OCI-LY1 (cell line): ENCODE results near the gene GPSM1.

Experiments
- CTCF ChIP-seq: fragments of 200-600 bp; sonication (generic), shearing (Covaris generic); IDR thresholded peaks from 2 replicates; pipeline ENCODE4 v1.5.1; 2017; ENCODE audit warnings: mild to moderate bottlenecking, antibody characterized with exemption, low read length, moderate library complexity, mixed read lengths
- EZH2 ChIP-seq: fragments of 200-600 bp; sonication (generic), shearing (Covaris generic); IDR thresholded peaks from 2 replicates; pipeline ENCODE4 v1.8.0; 2017; ENCODE audit warnings: borderline replicate concordance, mixed run types, mild to moderate bottlenecking, antibody characterized with exemption, low read length, moderate library complexity, mixed read lengths

GRCh38 chr9:136280535-136281315 lies 46.6 kb upstream of the GPSM1 start:
- TF ChIP-seq EZH2 = no peak
- no peak for TF ChIP-seq CTCF
